PC-9 (cell line): ENCODE results near the gene SAMD11. TPM values are rescaled to one million over a fixed set of nuclear protein-coding genes. Genes with fewer than 3 reads are reported as not detected.

Experiments
- BruUV-seq: library from RNA; stranded (reverse); fragments of 400-500 nt; replicated peaks from 2 replicates; lab custom pipeline; 2021; lab: Mats Ljungman, UMichigan
- CTCF ChIA-PET: fragments of 300-600 bp; sonication (Branson Sonifier 250); formaldehyde crosslinking; loops from one replicate; lab custom pipeline; 2022; ENCODE audit warnings: antibody characterized with exemption; lab: Charles Lee
- POLR2A ChIA-PET: fragments of 300-600 bp; sonication (Branson Sonifier 250); formaldehyde crosslinking; loops from one replicate; lab custom pipeline; 2022; ENCODE audit warnings: antibody characterized with exemption; ENCODE audit not compliant: unreplicated experiment; lab: Charles Lee
- DNase-seq, 2 experiments: peaks; one replicate each; pipeline versions ENCODE4 v3.0.0 to v3.0.0-alpha.2; 2015 to 2022; ENCODE audit warnings: mixed read lengths in 1 of 2
- H2AFZ ChIP-seq: fragments of 200-600 bp; sonication (generic); 2 replicates; pipeline ENCODE4 v1.8.1; 2017; ENCODE audit warnings: antibody characterized with exemption
- H3F3A ChIP-seq: fragments of 200-600 bp; sonication (generic); 2 replicates; pipeline ENCODE4 v1.8.1; 2017; ENCODE audit warnings: antibody characterized with exemption, mild to moderate bottlenecking, low read depth; ENCODE audit not compliant: insufficient read depth
- H3K27ac ChIP-seq: fragments of 200-600 bp; sonication (generic); 2 replicates; pipeline ENCODE4 v1.6.1; 2016; ENCODE audit warnings: mixed run types
- H3K27me3 ChIP-seq: fragments of 200-600 bp; sonication (generic); 2 replicates; pipeline ENCODE4 v1.6.1; 2016; ENCODE audit warnings: low read depth, mixed run types; ENCODE audit not compliant: insufficient read depth
- H3K36me3 ChIP-seq: fragments of 200-600 bp; sonication (generic); 2 replicates; pipeline ENCODE4 v1.6.1; 2016; ENCODE audit warnings: low read depth, mixed run types
- H3K4me1 ChIP-seq: fragments of 200-600 bp; sonication (generic); replicated peaks from 2 replicates; pipeline ENCODE4 v1.6.1; 2016; ENCODE audit warnings: mixed run types; ENCODE audit not compliant: insufficient read depth
- H3K4me2 ChIP-seq: fragments of 200-600 bp; sonication (generic); 2 replicates; pipeline ENCODE4 v1.6.1; 2017; ENCODE audit warnings: mixed run types
- H3K4me3 ChIP-seq: fragments of 200-600 bp; sonication (generic); 2 replicates; pipeline ENCODE4 v1.6.1; 2016; ENCODE audit warnings: mixed run types
- H3K79me2 ChIP-seq: fragments of 200-600 bp; sonication (generic); 2 replicates; pipeline ENCODE4 v1.6.1; 2017; ENCODE audit warnings: low read depth, mixed run types
- H3K9me2 ChIP-seq: fragments of 200-600 bp; sonication (generic); 2 replicates; pipeline ENCODE4 v1.8.1; 2017; ENCODE audit warnings: mild to moderate bottlenecking; ENCODE audit not compliant: insufficient read depth
- H3K9me3 ChIP-seq: fragments of 200-600 bp; sonication (generic); 2 replicates; pipeline ENCODE4 v1.8.1; 2016; ENCODE audit warnings: low read depth; ENCODE audit not compliant: insufficient read depth
- H4K20me1 ChIP-seq: fragments of 200-600 bp; sonication (generic); 2 replicates; pipeline ENCODE4 v1.8.1; 2017; ENCODE audit not compliant: insufficient read depth
- CTCF ChIP-seq: fragments of 200-600 bp; sonication (generic); conservative IDR thresholded peaks from 2 replicates; pipeline ENCODE4 v1.6.1; 2017; ENCODE audit warnings: mixed run types, antibody characterized with exemption, mild to moderate bottlenecking, moderate library complexity
- EZH2 ChIP-seq: fragments of 200-600 bp; sonication (generic); IDR thresholded peaks from 2 replicates; pipeline ENCODE4 v1.8.0; 2017; ENCODE audit warnings: antibody characterized with exemption, low read depth
- intact Hi-C: fragments of 100-400 bp; cut with micrococcal nuclease; formaldehyde crosslinking; loops from one replicate; pipeline ENCODE4 v1.10.0; 2022; ENCODE audit not compliant: unreplicated experiment
- total RNA-seq: library from RNA; stranded (reverse); gene quantifications from 2 replicates; pipeline ENCODE4 v1.2.3, GENCODE V29; 2021

The SAMD11 gene
- total RNA-seq, 1 experiment from 2014 or later, result 0.59 TPM

- Histone ChIP-seq H3K9me3 (no peaks in the 10 kb centered on the region), H3K79me2 (no peaks in the 10 kb centered on the region), H4K20me1 (no peaks in the 10 kb centered on the region; the same call in 1 of the 2 replicates), H3K4me1 (peaks cover 15% of the 10 kb centered on the region), H3K27ac (no peak overlapping the region), H3K4me2 (peak overlapping the region; percentile 79), H3F3A (peaks cover 12% of the 10 kb centered on the region; the same call in 1 of the 2 replicates), H3K9me2 (no peaks in the 10 kb centered on the region), H2AFZ (peak overlapping the region; percentile 73; the same call in 1 of the 2 replicates), H3K36me3 (no peaks in the 10 kb centered on the region), H3K27me3 (peaks cover 28% of the 10 kb centered on the region), H3K4me3 (peak overlapping the region; percentile 55)
- CTCF ChIA-PET, result no interaction called here
- POLR2A ChIA-PET, result no interaction called here
- no peak for TF ChIP-seq CTCF
- peak; percentile 95 for TF ChIP-seq EZH2
- intact Hi-C loops, result no loop called here
- peak in 1 of 2 experiments; percentile 53 for DNase-seq
- BruUV-seq, result no TSS peak
Observed at GRCh38 chr1:924656-925560, 1.2 kb downstream of the SAMD11 start.

- CTCF ChIA-PET, result no interaction called here
- no peaks in the 10 kb centered on the region for H3K9me3 ChIP-seq
- no peak for DNase-seq
- peaks cover 26% of the 10 kb centered on the region for H3K27me3 ChIP-seq
- no peaks in the 10 kb centered on the region; the same call in 1 of the 2 replicates for H4K20me1 ChIP-seq
- no peaks in the 10 kb centered on the region for H3K36me3 ChIP-seq
- no peak overlapping the region for H3K4me3 ChIP-seq
- TF ChIP-seq CTCF (no peak), EZH2 (no peak)
- H3K79me2 ChIP-seq, result no peaks in the 10 kb centered on the region
- POLR2A ChIA-PET, result interaction anchor here (0.7 kb wide), 1 partner anchor 15 kb away, joined by 3 read pairs; no protein-coding TSS in a partner anchor
- no peaks in the 10 kb centered on the region for H3K9me2 ChIP-seq
- H3K4me1 ChIP-seq, result peaks cover 6% of the 10 kb centered on the region
- no peak overlapping the region for H3K27ac ChIP-seq
- peaks cover 6% of the 10 kb centered on the region; the same call in 1 of the 2 replicates for H3F3A ChIP-seq
- intact Hi-C loops, result no loop called here
- H2AFZ ChIP-seq, result no peak overlapping the region
- peak overlapping the region; percentile 79 for H3K4me2 ChIP-seq
- BruUV-seq, result no TSS peak
Observed at GRCh38 chr1:925561-926421, 2.1 kb downstream of the SAMD11 start.

- TF ChIP-seq CTCF, result no peak
- no peak for TF ChIP-seq EZH2
- no peaks in the 10 kb centered on the region for H3K9me2 ChIP-seq
- H3K27ac ChIP-seq, result no peak overlapping the region
- CTCF ChIA-PET, result no interaction called here
- no peak overlapping the region for H2AFZ ChIP-seq
- no peaks in the 10 kb centered on the region for H3K79me2 ChIP-seq
- intact Hi-C loops, result no loop called here
- DNase-seq, result no peak
- no peak overlapping the region for H3K4me3 ChIP-seq
- no peaks in the 10 kb centered on the region; the same call in 1 of the 2 replicates for H4K20me1 ChIP-seq
- BruUV-seq, result no TSS peak
- peaks cover 26% of the 10 kb centered on the region for H3K27me3 ChIP-seq
- H3F3A ChIP-seq, result peaks cover 13% of the 10 kb centered on the region
- no peaks in the 10 kb centered on the region for H3K9me3 ChIP-seq
- H3K36me3 ChIP-seq, result no peaks in the 10 kb centered on the region
- H3K4me2 ChIP-seq, result no peak overlapping the region
- no peaks in the 10 kb centered on the region; the same call in 1 of the 2 replicates for H3K4me1 ChIP-seq
- POLR2A ChIA-PET, result no interaction called here
Observed at GRCh38 chr1:927234-927633, 3.5 kb downstream of the SAMD11 start.
